Measurements from ENCODE around the gene PICALM.
"Not testable (repeated sequence)": the region's sequence is repeated elsewhere in the genome, so short reads cannot be mapped to it uniquely, and the experiment has no call there.

Gene PICALM

GRCh38 chr11:86068951-86069407 is at the start of gene PICALM:
PICALM (minus strand) TSS chr11:86069084; CDS start chr11:86068780, 304 bp downstream.
- DNase-seq (ENCODE audit: extremely low read depth in 1 of 2, low read depth in 1 of 2): peak; percentile 89 to 93

- DNase-seq (ENCODE audit: extremely low read depth in 1 of 2, low read depth in 1 of 2): no peak
Observed at GRCh38 chr11:86118253-86118652, 49.4 kb upstream of the PICALM start.

- no peak for DNase-seq (ENCODE audit: extremely low read depth in 1 of 2, low read depth in 1 of 2)
Observed at GRCh38 chr11:86117712-86118063, 48.8 kb upstream of the PICALM start.

GRCh38 chr11:86117001-86117711 is 48.3 kb upstream of the PICALM start:
- DNase-seq (ENCODE audit: extremely low read depth in 1 of 2, low read depth in 1 of 2): no peak

GRCh38 chr11:86116386-86116726 is 47.5 kb upstream of the PICALM start:
- DNase-seq (ENCODE audit: extremely low read depth in 1 of 2, low read depth in 1 of 2): no peak

GRCh38 chr11:86115542-86116385 is 46.9 kb upstream of the PICALM start:
- DNase-seq (ENCODE audit: extremely low read depth in 1 of 2, low read depth in 1 of 2): no peak

GRCh38 chr11:86108890-86109638 is 40.2 kb upstream of the PICALM start:
- no peak for DNase-seq (ENCODE audit: extremely low read depth in 1 of 2, low read depth in 1 of 2)

GRCh38 chr11:86108191-86108590 is 39.3 kb upstream of the PICALM start:
- DNase-seq (ENCODE audit: extremely low read depth in 1 of 2, low read depth in 1 of 2): no peak

GRCh38 chr11:86106916-86107315 is 38.0 kb upstream of the PICALM start:
- DNase-seq (ENCODE audit: extremely low read depth in 1 of 2, low read depth in 1 of 2): no peak

GRCh38 chr11:86106031-86106430 is 37.1 kb upstream of the PICALM start:
- DNase-seq (ENCODE audit: extremely low read depth in 1 of 2, low read depth in 1 of 2): not testable (repeated sequence)

- not testable (repeated sequence) for DNase-seq (ENCODE audit: extremely low read depth in 1 of 2, low read depth in 1 of 2)
Observed at GRCh38 chr11:86105601-86106000, 36.7 kb upstream of the PICALM start.

- DNase-seq (ENCODE audit: extremely low read depth in 1 of 2, low read depth in 1 of 2): no peak
Observed at GRCh38 chr11:86103808-86104207, 34.9 kb upstream of the PICALM start.

- DNase-seq (ENCODE audit: extremely low read depth in 1 of 2, low read depth in 1 of 2): no peak
Observed at GRCh38 chr11:86101941-86102407, 33.1 kb upstream of the PICALM start.

GRCh38 chr11:86101493-86101892 is 32.6 kb upstream of the PICALM start:
- no peak for DNase-seq (ENCODE audit: extremely low read depth in 1 of 2, low read depth in 1 of 2)

GRCh38 chr11:86099874-86100273 is 31.0 kb upstream of the PICALM start:
- DNase-seq (ENCODE audit: extremely low read depth in 1 of 2, low read depth in 1 of 2): no peak

- DNase-seq (ENCODE audit: extremely low read depth in 1 of 2, low read depth in 1 of 2): no peak
Observed at GRCh38 chr11:86097980-86098379, 29.1 kb upstream of the PICALM start.

GRCh38 chr11:86091566-86091965 is 22.7 kb upstream of the PICALM start:
- no peak for DNase-seq (ENCODE audit: extremely low read depth in 1 of 2, low read depth in 1 of 2)

GRCh38 chr11:86091086-86091485 is 22.2 kb upstream of the PICALM start:
- DNase-seq (ENCODE audit: extremely low read depth in 1 of 2, low read depth in 1 of 2): no peak

GRCh38 chr11:86089659-86090058 is 20.8 kb upstream of the PICALM start:
- no peak for DNase-seq (ENCODE audit: extremely low read depth in 1 of 2, low read depth in 1 of 2)

- not testable (repeated sequence) for DNase-seq (ENCODE audit: extremely low read depth in 1 of 2, low read depth in 1 of 2)
Observed at GRCh38 chr11:86087688-86088087, 18.8 kb upstream of the PICALM start.

GRCh38 chr11:86087256-86087655 is 18.4 kb upstream of the PICALM start:
- no peak for DNase-seq (ENCODE audit: extremely low read depth in 1 of 2, low read depth in 1 of 2)

Measured in activated CD8-positive, alpha-beta memory T cell treated with anti-CD3 and anti-CD28 coated beads for 1 hour (primary cell).